SK-N-SH (cell line): ENCODE data around the gene STK11IP.

Experiments
- CHD2 ChIP-seq: fragments of 150-350 bp; IDR thresholded peaks from 2 replicates; pipeline ENCODE4 v1.6.1; 2018; ENCODE audit warnings: low read length; ENCODE audit not compliant: partially characterized antibody
- CTCF ChIP-seq: fragments of 200-600 bp; sonication (generic); IDR thresholded peaks from 2 replicates; pipeline ENCODE4 v1.6.1; 2017; ENCODE audit warnings: antibody characterized with exemption, mild to moderate bottlenecking, moderate library complexity
- EP300 ChIP-seq, 2 experiments: IDR thresholded peaks; 2 replicates each; pipeline versions ENCODE4 v1.4.0 to v1.6.1; 2012; ENCODE audit warnings: borderline replicate concordance in 1 of 2, low read depth in 1 of 2, low read length in 1 of 2
- FOSL2 ChIP-seq: IDR thresholded peaks from 2 replicates; pipeline ENCODE4 v1.4.0; 2012; ENCODE audit warnings: low read depth, mild to moderate bottlenecking, moderate library complexity, borderline replicate concordance
- POLR2AphosphoS5 ChIP-seq: IDR thresholded peaks from 2 replicates; pipeline ENCODE4 v1.6.1; 2012; ENCODE audit warnings: low read depth, low read length
- RCOR1 ChIP-seq: fragments of 150-350 bp; IDR thresholded peaks from 2 replicates; pipeline ENCODE4 v1.6.1; 2017; ENCODE audit warnings: antibody characterized with exemption, low read length
- ZBTB33 ChIP-seq: IDR thresholded peaks from 2 replicates; pipeline ENCODE4 v1.4.0; 2012; ENCODE audit warnings: low read depth, borderline replicate concordance

- TF ChIP-seq CTCF (no peak), POLR2AphosphoS5 (no peak), CHD2 (no peak), RCOR1 (no peak), ZBTB33 (no peak), EP300 (IDR thresholded peaks at IDR 0.05; ENCODE audit: borderline replicate concordance in 1 of 2, low read depth in 1 of 2, low read length in 1 of 2) (no peak), FOSL2 (no peak)
Observed at GRCh38 chr2:219552382-219553167, 45.1 kb upstream of the STK11IP start.
